IMR-90 (cell line): Measurements from ENCODE around the gene OR2B6. TPM values are rescaled to one million over a fixed set of nuclear protein-coding genes. Genes with fewer than 3 reads are reported as not detected.

Experiments used
- ATAC-seq: fragments of 200-7000 bp; cut with Tn5 transposase; 2 replicates; pipeline ENCODE4 v1.9.1; 2020; ENCODE audit warnings: low read depth, mild to moderate bottlenecking, moderate library complexity
- BruUV-seq: library from RNA; stranded (reverse); fragments of 400-500 nt; replicated peaks from 2 replicates; lab custom pipeline; 2021; lab: Mats Ljungman, UMichigan
- CTCF ChIA-PET: fragments of 300-600 bp; formaldehyde crosslinking; extraction: SDS; loops from one replicate; lab custom pipeline; 2021; ENCODE audit warnings: antibody characterized with exemption; lab: Yijun Ruan, JAX
- POLR2A ChIA-PET: fragments of 300-600 bp; sonication (Branson Sonifier 250); formaldehyde crosslinking; loops from one replicate; lab custom pipeline; 2022; ENCODE audit warnings: antibody characterized with exemption; ENCODE audit not compliant: unreplicated experiment; lab: Charles Lee
- DNase-seq: peaks from one replicate; pipeline ENCODE4 v3.0.0; 2013
- H2AFZ ChIP-seq: replicated peaks from 2 replicates; pipeline ENCODE3; 2013; ENCODE audit warnings: low read length, mild to moderate bottlenecking; ENCODE audit not compliant: poor library complexity
- H2AK5ac ChIP-seq: 2 replicates; pipeline ENCODE4 v1.6.1; 2013; ENCODE audit warnings: low read depth, low read length, inconsistent platforms
- H2AK9ac ChIP-seq: replicated peaks from 2 replicates; pipeline ENCODE3; 2013; ENCODE audit warnings: mild to moderate bottlenecking, low read depth, low read length, moderate library complexity; ENCODE audit not compliant: poor library complexity
- H2BK120ac ChIP-seq: 2 replicates; pipeline ENCODE4 v1.6.1; 2013; ENCODE audit warnings: low read depth, low read length, inconsistent platforms
- H2BK15ac ChIP-seq: 3 replicates; pipeline ENCODE4 v1.6.1; 2013; ENCODE audit warnings: low read depth, low read length, inconsistent platforms
- H2BK20ac ChIP-seq: 2 replicates; pipeline ENCODE4 v1.6.1; 2013; ENCODE audit warnings: low read depth, mild to moderate bottlenecking, inconsistent platforms, low read length, moderate library complexity
- H2BK5ac ChIP-seq: 2 replicates; pipeline ENCODE4 v1.6.1; 2013; ENCODE audit warnings: mild to moderate bottlenecking, low read depth, low read length, inconsistent platforms; ENCODE audit not compliant: poor library complexity, severe bottlenecking
- H3K14ac ChIP-seq: replicated peaks from 2 replicates; pipeline ENCODE4 v1.6.1; 2013; ENCODE audit warnings: low read depth, low read length, inconsistent platforms
- H3K18ac ChIP-seq: 2 replicates; pipeline ENCODE4 v1.6.1; 2013; ENCODE audit warnings: low read depth, low read length, control low read depth
- H3K23ac ChIP-seq: 2 replicates; pipeline ENCODE4 v1.6.1; 2013; ENCODE audit warnings: low read depth, low read length, inconsistent platforms
- H3K27ac ChIP-seq: 2 replicates; pipeline ENCODE4 v1.5.1; 2013; ENCODE audit warnings: mild to moderate bottlenecking, control low read depth, low read length; ENCODE audit not compliant: insufficient read depth
- H3K27me3 ChIP-seq: 2 replicates; pipeline ENCODE4 v1.6.1; 2013; ENCODE audit warnings: low read length; ENCODE audit not compliant: control insufficient read depth, insufficient read depth
- H3K36me3 ChIP-seq: 2 replicates; pipeline ENCODE4 v1.6.1; 2013; ENCODE audit warnings: low read length, mixed read lengths; ENCODE audit not compliant: control insufficient read depth, insufficient read depth
- H3K4ac ChIP-seq: 2 replicates; pipeline ENCODE4 v1.6.1; 2013; ENCODE audit warnings: low read depth, low read length, inconsistent platforms
- H3K4me1 ChIP-seq: 2 replicates; pipeline ENCODE4 v1.6.1; 2013; ENCODE audit warnings: low read length, mixed read lengths; ENCODE audit not compliant: control insufficient read depth, insufficient read depth
- H3K4me2 ChIP-seq: 2 replicates; pipeline ENCODE4 v1.6.1; 2013; ENCODE audit warnings: low read depth, mild to moderate bottlenecking, control low read depth, low read length, moderate library complexity
- H3K4me3 ChIP-seq: 2 replicates; pipeline ENCODE4 v1.5.1; 2013; ENCODE audit warnings: low read depth, mild to moderate bottlenecking, control low read depth, low read length, moderate library complexity; ENCODE audit not compliant: insufficient read depth
- H3K56ac ChIP-seq: 2 replicates; pipeline ENCODE4 v1.6.1; 2013; ENCODE audit warnings: low read length, inconsistent platforms; ENCODE audit not compliant: insufficient read depth; ENCODE audit errors: extremely low read depth
- H3K79me1 ChIP-seq, 2 experiments: 2 replicates each; pipeline ENCODE4 v1.6.1; 2013; ENCODE audit warnings: low read length in 2 of 2, inconsistent platforms in 1 of 2, low read depth in 1 of 2
- H3K9ac ChIP-seq: 2 replicates; pipeline ENCODE4 v1.6.1; 2013; ENCODE audit warnings: low read depth, low read length, control low read depth
- H3K9me1 ChIP-seq: 2 replicates; pipeline ENCODE4 v1.6.1; 2013; ENCODE audit warnings: low read length, inconsistent platforms; ENCODE audit not compliant: insufficient read depth
- H3K9me3 ChIP-seq: 2 replicates; pipeline ENCODE4 v1.6.1; 2013; ENCODE audit warnings: low read length; ENCODE audit not compliant: control insufficient read depth, insufficient read depth
- H4K20me1 ChIP-seq: 2 replicates; pipeline ENCODE4 v1.6.1; 2013; ENCODE audit warnings: low read length, inconsistent platforms; ENCODE audit not compliant: insufficient read depth
- H4K5ac ChIP-seq: 2 replicates; pipeline ENCODE4 v1.6.1; 2013; ENCODE audit warnings: mild to moderate bottlenecking, low read depth, low read length, control low read depth
- H4K8ac ChIP-seq, 2 experiments: 2 replicates each; pipeline ENCODE4 v1.6.1; 2013; ENCODE audit warnings: low read depth in 2 of 2, low read length in 2 of 2, control low read depth in 1 of 2, inconsistent platforms in 1 of 2
- H4K91ac ChIP-seq: 2 replicates; pipeline ENCODE4 v1.6.1; 2013; ENCODE audit warnings: low read depth, low read length, inconsistent platforms; ENCODE audit not compliant: insufficient read depth
- FOS ChIP-seq: fragments of 150-350 bp; IDR thresholded peaks from 2 replicates; pipeline ENCODE4 v1.6.1; 2016; ENCODE audit warnings: low read depth, low read length
- MAFK ChIP-seq: IDR thresholded peaks from 2 replicates; pipeline ENCODE4 v1.6.1; 2012; ENCODE audit warnings: low read depth, low read length, improper control_type of control experiment
- MXI1 ChIP-seq: IDR thresholded peaks from 2 replicates; pipeline ENCODE4 v1.6.1; 2012; ENCODE audit warnings: low read depth, mild to moderate bottlenecking, low read length, moderate library complexity, borderline replicate concordance
- POLR2A ChIP-seq: IDR thresholded peaks from 2 replicates; pipeline ENCODE4 v1.6.1; 2012; ENCODE audit warnings: mild to moderate bottlenecking, low read depth, low read length
- RFX5 ChIP-seq: IDR thresholded peaks from 2 replicates; pipeline ENCODE4 v1.8.0; 2012; ENCODE audit warnings: low read depth, mild to moderate bottlenecking, low read length, moderate library complexity
- SMC3 ChIP-seq: fragments of 150-350 bp; IDR thresholded peaks from 2 replicates; pipeline ENCODE4 v1.6.1; 2016; ENCODE audit warnings: low read depth, mild to moderate bottlenecking, antibody characterized with exemption, low read length, moderate library complexity
- dilution Hi-C: fragments of 300-500 bp; cut with HindIII; formaldehyde crosslinking; loops from one replicate; pipeline ENCODE4 v1.14.3; 2018; ENCODE audit warnings: low sequenced_read_pairs; ENCODE audit not compliant: unreplicated experiment
- in situ Hi-C: fragments of 300-500 bp; cut with MboI; formaldehyde crosslinking; loops from 3 replicates; pipeline ENCODE4 v1.14.3; 2019; ENCODE audit warnings: low sequenced_read_pairs, inconsistent platforms, mixed read lengths
- intact Hi-C: fragments of 100-400 bp; cut with micrococcal nuclease; formaldehyde crosslinking; loops from 2 replicates; pipeline ENCODE4 v1.10.0; 2022
- polyA plus RNA-seq, 3 experiments: library from polyadenylated mRNA; depleted of rRNA; stranded (reverse); fragments of >200 nt; gene quantifications; 2 replicates each; pipeline ENCODE4 v1.2.3, GENCODE V29; 2012; ENCODE audit warnings: low replicate concordance in 1 of 3
- total RNA-seq: library from RNA; depleted of rRNA; stranded (reverse); fragments of >200 nt; gene quantifications from 2 replicates; pipeline ENCODE4 v1.2.3, GENCODE V29; 2012

OR2B6 gene
- total and polyA plus RNA-seq, 2 of the 4 experiments (the other 2 are of a cell fraction) = not detected

DNA sequence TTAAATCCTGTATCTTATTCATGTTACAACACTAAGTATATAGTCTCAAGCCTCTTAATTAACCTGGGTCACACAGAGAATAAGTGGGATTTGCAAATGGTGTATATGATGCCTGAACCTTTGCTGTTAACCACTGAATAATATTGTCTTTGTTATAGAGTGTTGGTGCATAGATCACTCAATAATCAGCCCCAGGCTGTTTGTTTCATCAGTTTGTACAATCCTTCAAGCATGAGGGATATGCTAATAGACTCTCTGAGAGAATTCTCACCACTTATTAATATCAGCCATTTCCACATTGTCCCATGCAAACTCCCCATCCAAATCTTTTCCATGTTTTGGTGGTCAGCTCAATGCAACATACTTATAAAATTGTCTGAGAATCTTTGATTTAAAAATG is 21.7 kb downstream of the OR2B6 start:
- Histone ChIP-seq H3K9ac (no peak overlapping the region), H3K14ac (no peak overlapping the region), H2BK5ac (no peak overlapping the region), H2AK9ac (no peak overlapping the region), H4K5ac (no peak overlapping the region), H3K18ac (no peak overlapping the region), H3K36me3 (no peaks in the 10 kb centered on the region), H3K27ac (no peak overlapping the region), H4K91ac (no peak overlapping the region), H2AFZ (no peak overlapping the region), H2BK20ac (no peak overlapping the region), H3K56ac (no peak overlapping the region), H2BK120ac (no peak overlapping the region), H4K20me1 (no peaks in the 10 kb centered on the region), H3K27me3 (no peaks in the 10 kb centered on the region), H2BK15ac (no peak overlapping the region), H3K4me1 (no peaks in the 10 kb centered on the region), H3K9me3 (no peaks in the 10 kb centered on the region), H3K4me2 (no peak overlapping the region), H3K4me3 (no peak overlapping the region), H3K23ac (no peak overlapping the region), H3K4ac (no peak overlapping the region), H2AK5ac (no peak overlapping the region), H3K79me1 (no peaks in the 10 kb centered on the region), H3K9me1 (no peaks in the 10 kb centered on the region), H4K8ac (no peak overlapping the region)
- DNase-seq (no peak), ATAC-seq (no peak)
- dilution Hi-C loops = no loop called here
- ChIA-PET CTCF (no interaction called here), POLR2A (interaction anchor here (0.6 kb wide), 1 partner anchor 22 kb away, joined by 3 read pairs; no protein-coding TSS in a partner anchor)
- TF ChIP-seq RFX5 (no peak), MAFK (no peak), MXI1 (no peak), FOS (no peak), POLR2A (no peak), SMC3 (no peak)
- BruUV-seq = no TSS peak
- in situ Hi-C loops = no loop called here
- intact Hi-C loops = no loop called here
